Transverse colon (tissue), 4 donors: ENCODE measurements around the gene FLNA.

ENCODE experiments used
- EP300 ChIP-seq: sonication (generic); formaldehyde crosslinking; IDR thresholded peaks from one replicate; pipeline ENCODE4 v1.6.1; 2017; ENCODE audit warnings: antibody characterized with exemption, low read depth
- POLR2A ChIP-seq: fragments of 450-650 bp; IDR thresholded peaks from one replicate; pipeline ENCODE4 v1.6.1; 2016; ENCODE audit warnings: antibody characterized with exemption, mild to moderate bottlenecking, moderate library complexity
- POLR2AphosphoS5 ChIP-seq, 3 donors: sonication (generic); formaldehyde crosslinking; IDR thresholded peaks; one replicate each; pipeline ENCODE4 v1.6.1; 2016; ENCODE audit warnings: antibody characterized with exemption in 3 of 3
- TF ChIP-seq, protein P1 (sequence below), 5 experiments: fragments of 200-600 bp in 3 of 5; fragments of 450-650 bp in 2 of 5; sonication (generic) in 3 of 5; IDR thresholded peaks; 1 replicate in 2 of 5; 2 replicates in 3 of 5; pipeline ENCODE4 v1.5.1; 2016 to 2017; ENCODE audit warnings: antibody characterized with exemption in 5 of 5, inconsistent platforms in 3 of 5, mild to moderate bottlenecking in 2 of 5, moderate library complexity in 1 of 5

- TF ChIP-seq, protein P1, sequence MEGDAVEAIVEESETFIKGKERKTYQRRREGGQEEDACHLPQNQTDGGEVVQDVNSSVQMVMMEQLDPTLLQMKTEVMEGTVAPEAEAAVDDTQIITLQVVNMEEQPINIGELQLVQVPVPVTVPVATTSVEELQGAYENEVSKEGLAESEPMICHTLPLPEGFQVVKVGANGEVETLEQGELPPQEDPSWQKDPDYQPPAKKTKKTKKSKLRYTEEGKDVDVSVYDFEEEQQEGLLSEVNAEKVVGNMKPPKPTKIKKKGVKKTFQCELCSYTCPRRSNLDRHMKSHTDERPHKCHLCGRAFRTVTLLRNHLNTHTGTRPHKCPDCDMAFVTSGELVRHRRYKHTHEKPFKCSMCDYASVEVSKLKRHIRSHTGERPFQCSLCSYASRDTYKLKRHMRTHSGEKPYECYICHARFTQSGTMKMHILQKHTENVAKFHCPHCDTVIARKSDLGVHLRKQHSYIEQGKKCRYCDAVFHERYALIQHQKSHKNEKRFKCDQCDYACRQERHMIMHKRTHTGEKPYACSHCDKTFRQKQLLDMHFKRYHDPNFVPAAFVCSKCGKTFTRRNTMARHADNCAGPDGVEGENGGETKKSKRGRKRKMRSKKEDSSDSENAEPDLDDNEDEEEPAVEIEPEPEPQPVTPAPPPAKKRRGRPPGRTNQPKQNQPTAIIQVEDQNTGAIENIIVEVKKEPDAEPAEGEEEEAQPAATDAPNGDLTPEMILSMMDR (IDR thresholded peaks at IDR 0.05): no peak
- no peak for TF ChIP-seq POLR2AphosphoS5 (IDR thresholded peaks at IDR 0.05)
- no peak for TF ChIP-seq EP300
- TF ChIP-seq POLR2A: no peak
Measured at GRCh38 chrX:154404625-154405192, 30.3 kb upstream of the FLNA start.
